Uterus (tissue), 2 donors: ENCODE data around the gene ZNF423.

Experiments used
- POLR2A ChIP-seq, 2 donors: fragments of 450-650 bp; IDR thresholded peaks; one replicate each; pipeline ENCODE4 v1.6.1; 2016; ENCODE audit warnings: antibody characterized with exemption in 2 of 2, mild to moderate bottlenecking in 1 of 2, moderate library complexity in 1 of 2
- TF ChIP-seq, protein P1 (sequence below), 4 experiments: fragments of 200-600 bp in 2 of 4; fragments of 450-650 bp in 2 of 4; sonication (generic) in 2 of 4; IDR thresholded peaks; one replicate each; pipeline ENCODE4 v1.5.1; 2016 to 2019; ENCODE audit warnings: antibody characterized with exemption in 4 of 4, mild to moderate bottlenecking in 2 of 4, moderate library complexity in 1 of 4

DNA sequence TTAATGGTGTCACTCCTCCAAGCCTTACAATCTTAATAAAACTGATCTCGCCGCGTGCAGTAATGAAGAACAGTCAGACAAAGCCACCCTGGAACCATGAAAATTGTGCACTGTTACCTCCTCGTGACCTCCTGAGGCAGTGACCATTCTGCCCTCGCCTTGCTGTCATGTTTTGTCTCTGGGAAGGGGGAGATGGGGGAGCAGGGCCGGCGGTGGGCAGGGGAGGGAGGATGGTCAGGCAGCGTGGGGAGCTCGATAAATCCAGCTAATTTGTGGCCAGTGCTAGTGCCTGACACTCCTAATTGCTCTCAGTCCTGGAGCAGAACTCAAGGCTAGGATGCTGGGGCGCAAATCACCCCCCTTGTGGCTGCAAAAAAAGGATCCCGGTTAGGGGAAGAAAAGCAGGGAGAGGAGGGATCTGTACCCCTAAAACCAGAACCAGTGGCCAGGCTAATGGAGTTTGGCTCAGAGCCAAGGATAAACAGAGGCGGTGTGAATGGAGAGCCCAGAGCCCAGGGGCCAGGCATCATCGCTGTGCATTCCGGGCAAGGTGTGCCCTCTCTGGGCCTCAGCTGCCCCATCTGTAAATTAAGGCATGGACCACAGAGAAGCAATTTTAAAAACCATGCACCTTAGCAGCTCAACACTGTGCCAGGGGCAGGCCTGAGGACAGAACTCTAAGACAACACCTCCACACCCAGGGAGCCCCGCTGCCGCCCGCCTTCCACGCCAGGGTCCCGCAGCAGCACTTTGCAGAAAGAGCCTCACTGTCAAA is 113.3 kb downstream of the ZNF423 start:
- TF ChIP-seq, protein P1, sequence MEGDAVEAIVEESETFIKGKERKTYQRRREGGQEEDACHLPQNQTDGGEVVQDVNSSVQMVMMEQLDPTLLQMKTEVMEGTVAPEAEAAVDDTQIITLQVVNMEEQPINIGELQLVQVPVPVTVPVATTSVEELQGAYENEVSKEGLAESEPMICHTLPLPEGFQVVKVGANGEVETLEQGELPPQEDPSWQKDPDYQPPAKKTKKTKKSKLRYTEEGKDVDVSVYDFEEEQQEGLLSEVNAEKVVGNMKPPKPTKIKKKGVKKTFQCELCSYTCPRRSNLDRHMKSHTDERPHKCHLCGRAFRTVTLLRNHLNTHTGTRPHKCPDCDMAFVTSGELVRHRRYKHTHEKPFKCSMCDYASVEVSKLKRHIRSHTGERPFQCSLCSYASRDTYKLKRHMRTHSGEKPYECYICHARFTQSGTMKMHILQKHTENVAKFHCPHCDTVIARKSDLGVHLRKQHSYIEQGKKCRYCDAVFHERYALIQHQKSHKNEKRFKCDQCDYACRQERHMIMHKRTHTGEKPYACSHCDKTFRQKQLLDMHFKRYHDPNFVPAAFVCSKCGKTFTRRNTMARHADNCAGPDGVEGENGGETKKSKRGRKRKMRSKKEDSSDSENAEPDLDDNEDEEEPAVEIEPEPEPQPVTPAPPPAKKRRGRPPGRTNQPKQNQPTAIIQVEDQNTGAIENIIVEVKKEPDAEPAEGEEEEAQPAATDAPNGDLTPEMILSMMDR (IDR thresholded peaks at IDR 0.05): no peak
- TF ChIP-seq POLR2A (IDR thresholded peaks at IDR 0.05): no peak
